Loucy (cell line): ENCODE measurements around the gene IDH3G.

Experiments
- EZH2phosphoT487 ChIP-seq: fragments of 200-600 bp; IDR thresholded peaks from 2 replicates; pipeline ENCODE4 v1.6.1; 2018; ENCODE audit warnings: antibody characterized with exemption, mild to moderate bottlenecking, moderate library complexity, borderline replicate concordance
- TF ChIP-seq, protein P1 (sequence below): fragments of 200-600 bp; sonication (generic); conservative IDR thresholded peaks from 2 replicates; pipeline ENCODE4 v1.5.1; 2014; ENCODE audit warnings: mild to moderate bottlenecking, antibody characterized with exemption, low read length

DNA sequence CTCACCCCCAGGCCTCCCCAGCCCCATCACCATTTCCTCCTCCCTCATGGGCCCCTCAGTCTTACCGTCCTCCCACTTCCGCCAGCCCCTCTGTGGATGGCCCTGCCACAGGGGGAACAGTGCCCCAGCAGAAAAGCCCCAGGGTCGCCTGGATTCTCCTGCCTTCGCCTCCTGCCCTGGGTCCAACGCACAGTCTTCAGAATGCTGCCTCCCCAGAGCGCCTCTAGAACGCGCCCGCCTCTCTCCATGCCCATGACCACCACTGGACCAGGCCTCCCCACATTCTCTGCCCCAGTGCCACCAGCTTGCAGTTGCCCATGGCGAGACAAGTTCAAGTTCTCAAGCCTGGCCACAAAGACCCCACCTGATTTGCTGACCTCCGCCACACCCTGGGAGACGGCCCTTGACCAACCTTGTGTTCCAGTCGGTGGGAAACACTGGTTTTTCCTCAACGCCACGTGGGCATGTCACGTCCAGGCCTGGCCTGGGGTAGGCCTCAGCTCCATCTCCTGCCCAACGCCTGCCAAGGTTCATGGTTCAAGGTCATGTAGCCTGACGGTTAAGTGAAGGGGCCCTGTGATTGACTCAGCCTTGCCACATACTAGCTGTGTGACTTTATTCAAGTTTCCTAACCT lies 30.8 kb downstream of the IDH3G start:
- TF ChIP-seq, protein P1, sequence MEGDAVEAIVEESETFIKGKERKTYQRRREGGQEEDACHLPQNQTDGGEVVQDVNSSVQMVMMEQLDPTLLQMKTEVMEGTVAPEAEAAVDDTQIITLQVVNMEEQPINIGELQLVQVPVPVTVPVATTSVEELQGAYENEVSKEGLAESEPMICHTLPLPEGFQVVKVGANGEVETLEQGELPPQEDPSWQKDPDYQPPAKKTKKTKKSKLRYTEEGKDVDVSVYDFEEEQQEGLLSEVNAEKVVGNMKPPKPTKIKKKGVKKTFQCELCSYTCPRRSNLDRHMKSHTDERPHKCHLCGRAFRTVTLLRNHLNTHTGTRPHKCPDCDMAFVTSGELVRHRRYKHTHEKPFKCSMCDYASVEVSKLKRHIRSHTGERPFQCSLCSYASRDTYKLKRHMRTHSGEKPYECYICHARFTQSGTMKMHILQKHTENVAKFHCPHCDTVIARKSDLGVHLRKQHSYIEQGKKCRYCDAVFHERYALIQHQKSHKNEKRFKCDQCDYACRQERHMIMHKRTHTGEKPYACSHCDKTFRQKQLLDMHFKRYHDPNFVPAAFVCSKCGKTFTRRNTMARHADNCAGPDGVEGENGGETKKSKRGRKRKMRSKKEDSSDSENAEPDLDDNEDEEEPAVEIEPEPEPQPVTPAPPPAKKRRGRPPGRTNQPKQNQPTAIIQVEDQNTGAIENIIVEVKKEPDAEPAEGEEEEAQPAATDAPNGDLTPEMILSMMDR = no peak
- TF ChIP-seq EZH2phosphoT487 = no peak
